Measurements from ENCODE around the gene TINAGL1. TPM values are rescaled to one million over a fixed set of nuclear protein-coding genes. Genes with fewer than 3 reads are reported as not detected.
"Not testable (repeated sequence)": the region's sequence is repeated elsewhere in the genome, so short reads cannot be mapped to it uniquely, and the experiment has no call there.

The TINAGL1 gene
- total and polyA plus RNA-seq, 4 donors, result 64.1 to 90.9 (median 84.2) TPM

- H3K27me3 ChIP-seq (ENCODE audit: control insufficient read depth in 3 of 3, insufficient read depth in 3 of 3, low read length in 2 of 3), result no peaks in the 10 kb centered on the region
- H3K9me3 ChIP-seq (ENCODE audit: control insufficient read depth in 4 of 4, insufficient read depth in 3 of 4, low read length in 3 of 4), result no peaks in the 10 kb centered on the region
- peaks cover 10 to 44% (median 17%) of the 10 kb centered on the region in 5 donors for H3K4me1 ChIP-seq (ENCODE audit: control insufficient read depth in 5 of 5, insufficient read depth in 5 of 5, low read length in 5 of 5)
- H3K4me3 ChIP-seq, result no peak overlapping the region
- WGBS, 2 donors, result 91 to 93% methylated on average over 11 of the region's 11 CpGs
- H3K27ac ChIP-seq (ENCODE audit: low read depth in 1 of 2, low read length in 1 of 2), result peak overlapping the region; percentile 4 to 37
- no peak for DNase-seq
- no peak for TF ChIP-seq CTCF (IDR thresholded peaks at IDR 0.05; ENCODE audit: control extremely low read depth, extremely low read depth)
- no peak overlapping the region for H3K9ac ChIP-seq (ENCODE audit: insufficient read depth in 1 of 2, low read length in 2 of 2)
- ATAC-seq (ENCODE audit: insufficient read depth, low FRiP score), result no peak
- H3K36me3 ChIP-seq (ENCODE audit: control insufficient read depth in 4 of 4, insufficient read depth in 4 of 4, low read length in 4 of 4), result peaks cover 0 to 20% (median 0%) of the 10 kb centered on the region in 4 donors
These were observed 9.5 kb downstream of the TINAGL1 start for GRCh38 chr1:31585736-31586365.

GRCh38 chr1:31586376-31587327, 10.3 kb downstream of the TINAGL1 start:
- DNase-seq (no peak), ATAC-seq (ENCODE audit: insufficient read depth, low FRiP score) (no peak)
- no peaks in the 10 kb centered on the region for H3K9me3 ChIP-seq (ENCODE audit: control insufficient read depth in 4 of 4, insufficient read depth in 3 of 4, low read length in 3 of 4)
- no peak overlapping the region for H3K9ac ChIP-seq (ENCODE audit: insufficient read depth in 1 of 2, low read length in 2 of 2)
- peaks cover 0 to 20% (median 0%) of the 10 kb centered on the region in 4 donors for H3K36me3 ChIP-seq (ENCODE audit: control insufficient read depth in 4 of 4, insufficient read depth in 4 of 4, low read length in 4 of 4)
- WGBS, 2 donors, result 80 to 82% methylated on average over 43 to 47 of the region's 47 CpGs
- peaks cover 8 to 41% (median 17%) of the 10 kb centered on the region in 5 donors for H3K4me1 ChIP-seq (ENCODE audit: control insufficient read depth in 5 of 5, insufficient read depth in 5 of 5, low read length in 5 of 5)
- H3K4me3 ChIP-seq, result no peak overlapping the region
- no peak overlapping the region for H3K27ac ChIP-seq (ENCODE audit: low read depth in 1 of 2, low read length in 1 of 2)
- H3K27me3 ChIP-seq (ENCODE audit: control insufficient read depth in 3 of 3, insufficient read depth in 3 of 3, low read length in 2 of 3), result no peaks in the 10 kb centered on the region
- TF ChIP-seq CTCF (IDR thresholded peaks at IDR 0.05; ENCODE audit: control extremely low read depth, extremely low read depth), result no peak

- H3K9ac ChIP-seq (ENCODE audit: insufficient read depth in 1 of 2, low read length in 2 of 2); H3K4me3 ChIP-seq; H3K9me3 ChIP-seq (ENCODE audit: control insufficient read depth in 4 of 4, insufficient read depth in 3 of 4, low read length in 3 of 4); H3K27me3 ChIP-seq (ENCODE audit: control insufficient read depth in 3 of 3, insufficient read depth in 3 of 3, low read length in 2 of 3); DNase-seq; ATAC-seq (ENCODE audit: insufficient read depth, low FRiP score): not testable (repeated sequence)
- Histone ChIP-seq H3K4me1 (ENCODE audit: control insufficient read depth in 5 of 5, insufficient read depth in 5 of 5, low read length in 5 of 5) (peaks cover 8 to 41% (median 17%) of the 10 kb centered on the region in 5 donors), H3K27ac (ENCODE audit: low read depth in 1 of 2, low read length in 1 of 2) (peak overlapping the region; percentile 89 to 95), H3K36me3 (ENCODE audit: control insufficient read depth in 4 of 4, insufficient read depth in 4 of 4, low read length in 4 of 4) (peaks cover 0 to 20% (median 0%) of the 10 kb centered on the region in 4 donors)
- WGBS, 2 donors, result 91 to 92% methylated on average over 4 to 5 of the region's 5 CpGs
These were observed 11.0 kb downstream of the TINAGL1 start for GRCh38 chr1:31587328-31587699.

Data from lung (tissue), 12 donors.